IMR-90 (cell line): Measurements from ENCODE around the gene SLC27A1. TPM values are rescaled to one million over a fixed set of nuclear protein-coding genes. Genes with fewer than 3 reads are reported as not detected.
A peak's percentile ranks its signal among the peaks of the same experiment; 100 is the strongest.

Experiments
- ATAC-seq: fragments of 200-7000 bp; cut with Tn5 transposase; 2 replicates; pipeline ENCODE4 v1.9.1; 2020; ENCODE audit warnings: low read depth, mild to moderate bottlenecking, moderate library complexity
- BruUV-seq: library from RNA; stranded (reverse); fragments of 400-500 nt; replicated peaks from 2 replicates; lab custom pipeline; 2021; lab: Mats Ljungman, UMichigan
- CTCF ChIA-PET: fragments of 300-600 bp; formaldehyde crosslinking; extraction: SDS; loops from one replicate; lab custom pipeline; 2021; ENCODE audit warnings: antibody characterized with exemption; lab: Yijun Ruan, JAX
- POLR2A ChIA-PET: fragments of 300-600 bp; sonication (Branson Sonifier 250); formaldehyde crosslinking; loops from one replicate; lab custom pipeline; 2022; ENCODE audit warnings: antibody characterized with exemption; ENCODE audit not compliant: unreplicated experiment; lab: Charles Lee
- DNase-seq: peaks from one replicate; pipeline ENCODE4 v3.0.0; 2013
- H2AFZ ChIP-seq: replicated peaks from 2 replicates; pipeline ENCODE3; 2013; ENCODE audit warnings: low read length, mild to moderate bottlenecking; ENCODE audit not compliant: poor library complexity
- H2AK5ac ChIP-seq: 2 replicates; pipeline ENCODE4 v1.6.1; 2013; ENCODE audit warnings: low read depth, low read length, inconsistent platforms
- H2AK9ac ChIP-seq: replicated peaks from 2 replicates; pipeline ENCODE3; 2013; ENCODE audit warnings: mild to moderate bottlenecking, low read depth, low read length, moderate library complexity; ENCODE audit not compliant: poor library complexity
- H2BK120ac ChIP-seq: 2 replicates; pipeline ENCODE4 v1.6.1; 2013; ENCODE audit warnings: low read depth, low read length, inconsistent platforms
- H2BK15ac ChIP-seq: 3 replicates; pipeline ENCODE4 v1.6.1; 2013; ENCODE audit warnings: low read depth, low read length, inconsistent platforms
- H2BK20ac ChIP-seq: 2 replicates; pipeline ENCODE4 v1.6.1; 2013; ENCODE audit warnings: low read depth, mild to moderate bottlenecking, inconsistent platforms, low read length, moderate library complexity
- H2BK5ac ChIP-seq: 2 replicates; pipeline ENCODE4 v1.6.1; 2013; ENCODE audit warnings: mild to moderate bottlenecking, low read depth, low read length, inconsistent platforms; ENCODE audit not compliant: poor library complexity, severe bottlenecking
- H3K14ac ChIP-seq: replicated peaks from 2 replicates; pipeline ENCODE4 v1.6.1; 2013; ENCODE audit warnings: low read depth, low read length, inconsistent platforms
- H3K18ac ChIP-seq: 2 replicates; pipeline ENCODE4 v1.6.1; 2013; ENCODE audit warnings: low read depth, low read length, control low read depth
- H3K23ac ChIP-seq: 2 replicates; pipeline ENCODE4 v1.6.1; 2013; ENCODE audit warnings: low read depth, low read length, inconsistent platforms
- H3K27ac ChIP-seq: 2 replicates; pipeline ENCODE4 v1.5.1; 2013; ENCODE audit warnings: mild to moderate bottlenecking, control low read depth, low read length; ENCODE audit not compliant: insufficient read depth
- H3K27me3 ChIP-seq: 2 replicates; pipeline ENCODE4 v1.6.1; 2013; ENCODE audit warnings: low read length; ENCODE audit not compliant: control insufficient read depth, insufficient read depth
- H3K36me3 ChIP-seq: 2 replicates; pipeline ENCODE4 v1.6.1; 2013; ENCODE audit warnings: low read length, mixed read lengths; ENCODE audit not compliant: control insufficient read depth, insufficient read depth
- H3K4ac ChIP-seq: 2 replicates; pipeline ENCODE4 v1.6.1; 2013; ENCODE audit warnings: low read depth, low read length, inconsistent platforms
- H3K4me1 ChIP-seq: 2 replicates; pipeline ENCODE4 v1.6.1; 2013; ENCODE audit warnings: low read length, mixed read lengths; ENCODE audit not compliant: control insufficient read depth, insufficient read depth
- H3K4me2 ChIP-seq: 2 replicates; pipeline ENCODE4 v1.6.1; 2013; ENCODE audit warnings: low read depth, mild to moderate bottlenecking, control low read depth, low read length, moderate library complexity
- H3K4me3 ChIP-seq: 2 replicates; pipeline ENCODE4 v1.5.1; 2013; ENCODE audit warnings: low read depth, mild to moderate bottlenecking, control low read depth, low read length, moderate library complexity; ENCODE audit not compliant: insufficient read depth
- H3K56ac ChIP-seq: 2 replicates; pipeline ENCODE4 v1.6.1; 2013; ENCODE audit warnings: low read length, inconsistent platforms; ENCODE audit not compliant: insufficient read depth; ENCODE audit errors: extremely low read depth
- H3K79me1 ChIP-seq, 2 experiments: 2 replicates each; pipeline ENCODE4 v1.6.1; 2013; ENCODE audit warnings: low read length in 2 of 2, inconsistent platforms in 1 of 2, low read depth in 1 of 2
- H3K9ac ChIP-seq: 2 replicates; pipeline ENCODE4 v1.6.1; 2013; ENCODE audit warnings: low read depth, low read length, control low read depth
- H3K9me1 ChIP-seq: 2 replicates; pipeline ENCODE4 v1.6.1; 2013; ENCODE audit warnings: low read length, inconsistent platforms; ENCODE audit not compliant: insufficient read depth
- H3K9me3 ChIP-seq: 2 replicates; pipeline ENCODE4 v1.6.1; 2013; ENCODE audit warnings: low read length; ENCODE audit not compliant: control insufficient read depth, insufficient read depth
- H4K20me1 ChIP-seq: 2 replicates; pipeline ENCODE4 v1.6.1; 2013; ENCODE audit warnings: low read length, inconsistent platforms; ENCODE audit not compliant: insufficient read depth
- H4K5ac ChIP-seq: 2 replicates; pipeline ENCODE4 v1.6.1; 2013; ENCODE audit warnings: mild to moderate bottlenecking, low read depth, low read length, control low read depth
- H4K8ac ChIP-seq, 2 experiments: 2 replicates each; pipeline ENCODE4 v1.6.1; 2013; ENCODE audit warnings: low read depth in 2 of 2, low read length in 2 of 2, control low read depth in 1 of 2, inconsistent platforms in 1 of 2
- H4K91ac ChIP-seq: 2 replicates; pipeline ENCODE4 v1.6.1; 2013; ENCODE audit warnings: low read depth, low read length, inconsistent platforms; ENCODE audit not compliant: insufficient read depth
- CHD1 ChIP-seq: IDR thresholded peaks from 2 replicates; pipeline ENCODE4 v1.6.1; 2012; ENCODE audit warnings: low read depth, low read length, improper control_type of control experiment
- FOS ChIP-seq: fragments of 150-350 bp; IDR thresholded peaks from 2 replicates; pipeline ENCODE4 v1.6.1; 2016; ENCODE audit warnings: low read depth, low read length
- MAFK ChIP-seq: IDR thresholded peaks from 2 replicates; pipeline ENCODE4 v1.6.1; 2012; ENCODE audit warnings: low read depth, low read length, improper control_type of control experiment
- MAZ ChIP-seq: IDR thresholded peaks from 2 replicates; pipeline ENCODE4 v1.6.1; 2012; ENCODE audit warnings: low read depth, mild to moderate bottlenecking, low read length, improper control_type of control experiment, moderate library complexity, borderline replicate concordance
- MXI1 ChIP-seq: IDR thresholded peaks from 2 replicates; pipeline ENCODE4 v1.6.1; 2012; ENCODE audit warnings: low read depth, mild to moderate bottlenecking, low read length, moderate library complexity, borderline replicate concordance
- NFE2L2 ChIP-seq: fragments of 150-350 bp; IDR thresholded peaks from 2 replicates; pipeline ENCODE4 v1.6.1; 2016; ENCODE audit warnings: low read depth, mild to moderate bottlenecking, low read length
- POLR2A ChIP-seq: IDR thresholded peaks from 2 replicates; pipeline ENCODE4 v1.6.1; 2012; ENCODE audit warnings: mild to moderate bottlenecking, low read depth, low read length
- RAD21 ChIP-seq: IDR thresholded peaks from 2 replicates; pipeline ENCODE4 v1.6.1; 2012; ENCODE audit warnings: low read length, improper control_type of control experiment
- RCOR1 ChIP-seq: IDR thresholded peaks from 2 replicates; pipeline ENCODE4 v1.6.1; 2012; ENCODE audit warnings: mild to moderate bottlenecking, low read length, improper control_type of control experiment; ENCODE audit not compliant: insufficient replicate concordance
- RFX5 ChIP-seq: IDR thresholded peaks from 2 replicates; pipeline ENCODE4 v1.8.0; 2012; ENCODE audit warnings: low read depth, mild to moderate bottlenecking, low read length, moderate library complexity
- SMC3 ChIP-seq: fragments of 150-350 bp; IDR thresholded peaks from 2 replicates; pipeline ENCODE4 v1.6.1; 2016; ENCODE audit warnings: low read depth, mild to moderate bottlenecking, antibody characterized with exemption, low read length, moderate library complexity
- WGBS, 2 experiments: methylation state at CpG; one replicate each; pipeline versions ENCODE4 v1.1.5 to v1.1.7; 2013; ENCODE audit warnings: missing lambda C conversion rate in 2 of 2; ENCODE audit not compliant: insufficient read length in 1 of 2; ENCODE audit errors: extremely low coverage in 2 of 2; 5-methylcytosine and 5-hydroxymethylcytosine counted together
- dilution Hi-C: fragments of 300-500 bp; cut with HindIII; formaldehyde crosslinking; loops from one replicate; pipeline ENCODE4 v1.14.3; 2018; ENCODE audit warnings: low sequenced_read_pairs; ENCODE audit not compliant: unreplicated experiment
- in situ Hi-C: fragments of 300-500 bp; cut with MboI; formaldehyde crosslinking; loops from 3 replicates; pipeline ENCODE4 v1.14.3; 2019; ENCODE audit warnings: low sequenced_read_pairs, inconsistent platforms, mixed read lengths
- intact Hi-C: fragments of 100-400 bp; cut with micrococcal nuclease; formaldehyde crosslinking; loops from 2 replicates; pipeline ENCODE4 v1.10.0; 2022
- polyA plus RNA-seq, 3 experiments: library from polyadenylated mRNA; depleted of rRNA; stranded (reverse); fragments of >200 nt; gene quantifications; 2 replicates each; pipeline ENCODE4 v1.2.3, GENCODE V29; 2012; ENCODE audit warnings: low replicate concordance in 1 of 3
- total RNA-seq: library from RNA; depleted of rRNA; stranded (reverse); fragments of >200 nt; gene quantifications from 2 replicates; pipeline ENCODE4 v1.2.3, GENCODE V29; 2012
- TF ChIP-seq, protein P1 (sequence below): fragments of 150-350 bp; IDR thresholded peaks from 2 replicates; pipeline ENCODE4 v1.6.1; 2016; ENCODE audit warnings: low read depth, mild to moderate bottlenecking, low read length, moderate library complexity, borderline replicate concordance
- TF ChIP-seq, protein P2 (sequence below): conservative IDR thresholded peaks from 2 replicates; pipeline ENCODE4 v1.5.1; 2012; ENCODE audit warnings: mild to moderate bottlenecking, low read depth, low read length, improper control_type of control experiment

Gene SLC27A1
- total and polyA plus RNA-seq, 2 of the 4 experiments (the other 2 are of a cell fraction), result 4.8 to 12.9 TPM

DNA sequence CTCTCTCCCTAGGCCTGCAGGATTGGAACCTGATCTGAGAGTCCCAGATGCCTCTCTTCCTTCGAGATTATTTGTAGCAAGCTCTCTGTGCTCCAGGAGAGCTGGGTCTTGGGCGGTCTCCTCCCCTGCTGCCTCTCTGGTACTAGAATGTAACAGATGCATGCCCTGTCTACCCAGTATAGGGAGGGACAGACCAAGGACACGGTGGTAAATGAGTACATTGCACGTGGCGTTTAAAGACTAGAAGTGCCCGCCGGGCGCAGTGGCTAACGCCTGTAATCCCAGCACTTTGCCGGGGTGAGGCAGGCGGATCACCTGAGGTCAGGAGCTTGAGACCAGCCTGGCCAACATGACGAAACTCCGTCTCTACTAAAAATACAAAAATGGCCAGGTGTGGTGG, 11.7 kb downstream of the SLC27A1 start:
- Histone ChIP-seq H3K79me1 (peaks cover 24 to 45% of the 10 kb centered on the region in 2 experiments), H4K20me1 (peaks cover 28% of the 10 kb centered on the region), H2BK20ac (no peak overlapping the region), H3K27ac (no peak overlapping the region), H3K4me2 (no peak overlapping the region), H3K4me3 (no peak overlapping the region), H2AK5ac (no peak overlapping the region; the same call in 1 of the 2 replicates), H3K9ac (no peak overlapping the region), H2BK120ac (no peak overlapping the region), H3K9me1 (peaks cover 7% of the 10 kb centered on the region; the same call in 1 of the 2 replicates), H3K18ac (no peak overlapping the region), H3K9me3 (no peaks in the 10 kb centered on the region), H2AFZ (no peak overlapping the region), H2BK15ac (no peak overlapping the region), H2BK5ac (no peak overlapping the region), H3K4me1 (peaks cover 4% of the 10 kb centered on the region), H4K91ac (no peak overlapping the region), H2AK9ac (peak overlapping the region; percentile 37), H4K5ac (no peak overlapping the region), H4K8ac (no peak overlapping the region), H3K23ac (no peak overlapping the region), H3K27me3 (no peaks in the 10 kb centered on the region), H3K14ac (no peak overlapping the region), H3K4ac (no peak overlapping the region), H3K56ac (no peak overlapping the region), H3K36me3 (peaks cover 1% of the 10 kb centered on the region; the same call in 1 of the 2 replicates)
- no peak for ATAC-seq
- WGBS, 2 experiments, result 91% methylated on average over 8 of the region's 13 CpGs; no CpG with 5 or more reads in 1 of the 2 experiments
- no peak for DNase-seq
- ChIA-PET POLR2A (no interaction called here), CTCF (no interaction called here)
- dilution Hi-C loops (no loop called here), intact Hi-C loops (no loop called here), in situ Hi-C loops (no loop called here)
- TF ChIP-seq RCOR1 (no peak), RAD21 (no peak), MAZ (no peak), POLR2A (no peak), MAFK (no peak), SMC3 (no peak), CHD1 (no peak), RFX5 (no peak), NFE2L2 (no peak), FOS (no peak), MXI1 (no peak)
- TF ChIP-seq, protein P1, sequence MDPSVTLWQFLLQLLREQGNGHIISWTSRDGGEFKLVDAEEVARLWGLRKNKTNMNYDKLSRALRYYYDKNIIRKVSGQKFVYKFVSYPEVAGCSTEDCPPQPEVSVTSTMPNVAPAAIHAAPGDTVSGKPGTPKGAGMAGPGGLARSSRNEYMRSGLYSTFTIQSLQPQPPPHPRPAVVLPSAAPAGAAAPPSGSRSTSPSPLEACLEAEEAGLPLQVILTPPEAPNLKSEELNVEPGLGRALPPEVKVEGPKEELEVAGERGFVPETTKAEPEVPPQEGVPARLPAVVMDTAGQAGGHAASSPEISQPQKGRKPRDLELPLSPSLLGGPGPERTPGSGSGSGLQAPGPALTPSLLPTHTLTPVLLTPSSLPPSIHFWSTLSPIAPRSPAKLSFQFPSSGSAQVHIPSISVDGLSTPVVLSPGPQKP, result no peak
- TF ChIP-seq, protein P2, sequence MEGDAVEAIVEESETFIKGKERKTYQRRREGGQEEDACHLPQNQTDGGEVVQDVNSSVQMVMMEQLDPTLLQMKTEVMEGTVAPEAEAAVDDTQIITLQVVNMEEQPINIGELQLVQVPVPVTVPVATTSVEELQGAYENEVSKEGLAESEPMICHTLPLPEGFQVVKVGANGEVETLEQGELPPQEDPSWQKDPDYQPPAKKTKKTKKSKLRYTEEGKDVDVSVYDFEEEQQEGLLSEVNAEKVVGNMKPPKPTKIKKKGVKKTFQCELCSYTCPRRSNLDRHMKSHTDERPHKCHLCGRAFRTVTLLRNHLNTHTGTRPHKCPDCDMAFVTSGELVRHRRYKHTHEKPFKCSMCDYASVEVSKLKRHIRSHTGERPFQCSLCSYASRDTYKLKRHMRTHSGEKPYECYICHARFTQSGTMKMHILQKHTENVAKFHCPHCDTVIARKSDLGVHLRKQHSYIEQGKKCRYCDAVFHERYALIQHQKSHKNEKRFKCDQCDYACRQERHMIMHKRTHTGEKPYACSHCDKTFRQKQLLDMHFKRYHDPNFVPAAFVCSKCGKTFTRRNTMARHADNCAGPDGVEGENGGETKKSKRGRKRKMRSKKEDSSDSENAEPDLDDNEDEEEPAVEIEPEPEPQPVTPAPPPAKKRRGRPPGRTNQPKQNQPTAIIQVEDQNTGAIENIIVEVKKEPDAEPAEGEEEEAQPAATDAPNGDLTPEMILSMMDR, result no peak
- BruUV-seq, result no TSS peak
